ENCODE results near the gene CTNNA3.

The CTNNA3 gene

GRCh38 chr10:67664942-67665341 lies 31.1 kb downstream of the CTNNA3 start:
- no peak overlapping the region for H3K9ac ChIP-seq (ENCODE audit: low read depth, low read length)
- H3K36me3 ChIP-seq (ENCODE audit: insufficient read depth, low read depth, low read length): no peaks in the 10 kb centered on the region
- H3K27ac ChIP-seq (ENCODE audit: low read length): no peak overlapping the region
- no peak overlapping the region for H3K4me3 ChIP-seq (ENCODE audit: low read length)
- no peaks in the 10 kb centered on the region for H3K27me3 ChIP-seq (ENCODE audit: insufficient read depth, low read length)
- no peaks in the 10 kb centered on the region for H3K9me3 ChIP-seq (ENCODE audit: insufficient read depth, low read depth, low read length)
- H3K4me1 ChIP-seq (ENCODE audit: insufficient read depth, low read length): no peaks in the 10 kb centered on the region; the same call in 1 of the 2 replicates

- Histone ChIP-seq H3K27ac (ENCODE audit: low read length) (no peak overlapping the region), H3K4me3 (ENCODE audit: low read length) (no peak overlapping the region), H3K9ac (ENCODE audit: low read depth, low read length) (no peak overlapping the region), H3K36me3 (ENCODE audit: insufficient read depth, low read depth, low read length) (no peaks in the 10 kb centered on the region), H3K4me1 (ENCODE audit: insufficient read depth, low read length) (peaks cover under 1% of the 10 kb centered on the region; the same call in 1 of the 2 replicates), H3K27me3 (ENCODE audit: insufficient read depth, low read length) (no peaks in the 10 kb centered on the region), H3K9me3 (ENCODE audit: insufficient read depth, low read depth, low read length) (no peaks in the 10 kb centered on the region)
These were observed 32.4 kb downstream of the CTNNA3 start for GRCh38 chr10:67663449-67664087.

- H3K9ac ChIP-seq (ENCODE audit: low read depth, low read length): no peak overlapping the region
- H3K9me3 ChIP-seq (ENCODE audit: insufficient read depth, low read depth, low read length): no peaks in the 10 kb centered on the region
- no peak overlapping the region for H3K27ac ChIP-seq (ENCODE audit: low read length)
- H3K27me3 ChIP-seq (ENCODE audit: insufficient read depth, low read length): no peaks in the 10 kb centered on the region
- H3K4me3 ChIP-seq (ENCODE audit: low read length): no peak overlapping the region
- no peaks in the 10 kb centered on the region for H3K36me3 ChIP-seq (ENCODE audit: insufficient read depth, low read depth, low read length)
- peaks cover 7% of the 10 kb centered on the region; the same call in 1 of the 2 replicates for H3K4me1 ChIP-seq (ENCODE audit: insufficient read depth, low read length)
These were observed 33.6 kb downstream of the CTNNA3 start for GRCh38 chr10:67662415-67662814.

GRCh38 chr10:67659497-67659896 lies 36.5 kb downstream of the CTNNA3 start:
- Histone ChIP-seq H3K27ac (ENCODE audit: low read length) (no peak overlapping the region), H3K27me3 (ENCODE audit: insufficient read depth, low read length) (no peaks in the 10 kb centered on the region), H3K4me1 (ENCODE audit: insufficient read depth, low read length) (peaks cover 7% of the 10 kb centered on the region; the same call in 1 of the 2 replicates)

GRCh38 chr10:67657775-67658174 lies 38.2 kb downstream of the CTNNA3 start:
- Histone ChIP-seq H3K27ac (ENCODE audit: low read length) (no peak overlapping the region), H3K36me3 (ENCODE audit: insufficient read depth, low read depth, low read length) (no peaks in the 10 kb centered on the region), H3K4me3 (ENCODE audit: low read length) (no peak overlapping the region), H3K4me1 (ENCODE audit: insufficient read depth, low read length) (peaks cover 7% of the 10 kb centered on the region; the same call in 1 of the 2 replicates), H3K9ac (ENCODE audit: low read depth, low read length) (no peak overlapping the region), H3K9me3 (ENCODE audit: insufficient read depth, low read depth, low read length) (no peaks in the 10 kb centered on the region), H3K27me3 (ENCODE audit: insufficient read depth, low read length) (no peaks in the 10 kb centered on the region)

More at GRCh38 chr10:67659497-67659896, 36.5 kb downstream of the CTNNA3 start:
- Histone ChIP-seq H3K36me3 (ENCODE audit: insufficient read depth, low read depth, low read length) (no peaks in the 10 kb centered on the region), H3K4me3 (ENCODE audit: low read length) (no peak overlapping the region), H3K9ac (ENCODE audit: low read depth, low read length) (no peak overlapping the region), H3K9me3 (ENCODE audit: insufficient read depth, low read depth, low read length) (no peaks in the 10 kb centered on the region)

GRCh38 chr10:67650558-67650957 lies 45.4 kb downstream of the CTNNA3 start:
- Histone ChIP-seq H3K4me3 (ENCODE audit: low read length) (no peak overlapping the region), H3K9ac (ENCODE audit: low read depth, low read length) (no peak overlapping the region), H3K9me3 (ENCODE audit: insufficient read depth, low read depth, low read length) (no peaks in the 10 kb centered on the region), H3K4me1 (ENCODE audit: insufficient read depth, low read length) (no peaks in the 10 kb centered on the region), H3K27me3 (ENCODE audit: insufficient read depth, low read length) (no peaks in the 10 kb centered on the region), H3K27ac (ENCODE audit: low read length) (no peak overlapping the region), H3K36me3 (ENCODE audit: insufficient read depth, low read depth, low read length) (no peaks in the 10 kb centered on the region)

GRCh38 chr10:67648613-67649229 lies 47.3 kb downstream of the CTNNA3 start:
- H3K4me1 ChIP-seq (ENCODE audit: insufficient read depth, low read length): no peaks in the 10 kb centered on the region
- H3K36me3 ChIP-seq (ENCODE audit: insufficient read depth, low read depth, low read length): no peaks in the 10 kb centered on the region
- no peak overlapping the region for H3K4me3 ChIP-seq (ENCODE audit: low read length)
- no peak overlapping the region for H3K9ac ChIP-seq (ENCODE audit: low read depth, low read length)
- no peaks in the 10 kb centered on the region for H3K9me3 ChIP-seq (ENCODE audit: insufficient read depth, low read depth, low read length)
- no peaks in the 10 kb centered on the region for H3K27me3 ChIP-seq (ENCODE audit: insufficient read depth, low read length)
- H3K27ac ChIP-seq (ENCODE audit: low read length): no peak overlapping the region

GRCh38 chr10:67630904-67631303 lies 65.1 kb downstream of the CTNNA3 start:
- Histone ChIP-seq H3K27ac (ENCODE audit: low read length) (no peak overlapping the region), H3K27me3 (ENCODE audit: insufficient read depth, low read length) (no peaks in the 10 kb centered on the region), H3K4me1 (ENCODE audit: insufficient read depth, low read length) (peaks cover 4% of the 10 kb centered on the region), H3K9ac (ENCODE audit: low read depth, low read length) (no peak overlapping the region), H3K36me3 (ENCODE audit: insufficient read depth, low read depth, low read length) (no peaks in the 10 kb centered on the region), H3K9me3 (ENCODE audit: insufficient read depth, low read depth, low read length) (no peaks in the 10 kb centered on the region), H3K4me3 (ENCODE audit: low read length) (no peak overlapping the region)

GRCh38 chr10:67629461-67629971 lies 66.5 kb downstream of the CTNNA3 start:
- H3K4me3 ChIP-seq (ENCODE audit: low read length): no peak overlapping the region
- H3K27ac ChIP-seq (ENCODE audit: low read length): no peak overlapping the region
- no peaks in the 10 kb centered on the region for H3K9me3 ChIP-seq (ENCODE audit: insufficient read depth, low read depth, low read length)
- H3K36me3 ChIP-seq (ENCODE audit: insufficient read depth, low read depth, low read length): no peaks in the 10 kb centered on the region
- no peak overlapping the region for H3K9ac ChIP-seq (ENCODE audit: low read depth, low read length)
- H3K4me1 ChIP-seq (ENCODE audit: insufficient read depth, low read length): peaks cover 4% of the 10 kb centered on the region
- H3K27me3 ChIP-seq (ENCODE audit: insufficient read depth, low read length): no peaks in the 10 kb centered on the region

- Histone ChIP-seq H3K4me1 (ENCODE audit: insufficient read depth, low read length) (no peaks in the 10 kb centered on the region), H3K27ac (ENCODE audit: low read length) (no peak overlapping the region), H3K9me3 (ENCODE audit: insufficient read depth, low read depth, low read length) (no peaks in the 10 kb centered on the region)
These were observed 73.0 kb downstream of the CTNNA3 start for GRCh38 chr10:67622984-67623383.

GRCh38 chr10:67622511-67622910 lies 73.5 kb downstream of the CTNNA3 start:
- no peaks in the 10 kb centered on the region for H3K36me3 ChIP-seq (ENCODE audit: insufficient read depth, low read depth, low read length)
- H3K27me3 ChIP-seq (ENCODE audit: insufficient read depth, low read length): no peaks in the 10 kb centered on the region
- no peak overlapping the region for H3K4me3 ChIP-seq (ENCODE audit: low read length)
- H3K9me3 ChIP-seq (ENCODE audit: insufficient read depth, low read depth, low read length): no peaks in the 10 kb centered on the region
- no peak overlapping the region for H3K9ac ChIP-seq (ENCODE audit: low read depth, low read length)
- no peaks in the 10 kb centered on the region for H3K4me1 ChIP-seq (ENCODE audit: insufficient read depth, low read length)
- no peak overlapping the region for H3K27ac ChIP-seq (ENCODE audit: low read length)

More at GRCh38 chr10:67622984-67623383, 73.0 kb downstream of the CTNNA3 start:
- H3K36me3 ChIP-seq (ENCODE audit: insufficient read depth, low read depth, low read length): no peaks in the 10 kb centered on the region
- H3K27me3 ChIP-seq (ENCODE audit: insufficient read depth, low read length): no peaks in the 10 kb centered on the region
- no peak overlapping the region for H3K9ac ChIP-seq (ENCODE audit: low read depth, low read length)
- no peak overlapping the region for H3K4me3 ChIP-seq (ENCODE audit: low read length)

GRCh38 chr10:67621834-67622233 lies 74.2 kb downstream of the CTNNA3 start:
- Histone ChIP-seq H3K4me3 (ENCODE audit: low read length) (no peak overlapping the region), H3K9me3 (ENCODE audit: insufficient read depth, low read depth, low read length) (no peaks in the 10 kb centered on the region), H3K4me1 (ENCODE audit: insufficient read depth, low read length) (no peaks in the 10 kb centered on the region), H3K9ac (ENCODE audit: low read depth, low read length) (no peak overlapping the region), H3K36me3 (ENCODE audit: insufficient read depth, low read depth, low read length) (no peaks in the 10 kb centered on the region), H3K27me3 (ENCODE audit: insufficient read depth, low read length) (no peaks in the 10 kb centered on the region), H3K27ac (ENCODE audit: low read length) (no peak overlapping the region)
